HepG2 (cell line): Measurements from ENCODE around the gene IQCC. TPM values are rescaled to one million over a fixed set of nuclear protein-coding genes. Genes with fewer than 3 reads are reported as not detected.

Experiments used
- ATF7-NPFF ChIP-seq: sonication (generic); formaldehyde crosslinking; IDR thresholded peaks from 2 replicates; pipeline ENCODE4 v1.8.1; 2023; ENCODE audit warnings: mild to moderate bottlenecking, low read depth, missing genetic modification reagents, moderate library complexity
- BHLHE40 ChIP-seq: IDR thresholded peaks from 2 replicates; pipeline ENCODE4 v1.6.1; 2011; ENCODE audit warnings: low read length, improper control_type of control experiment
- CSRNP2 ChIP-seq: sonication (generic); formaldehyde crosslinking; conservative IDR thresholded peaks from 2 replicates; pipeline ENCODE4 v1.8.0; 2022; ENCODE audit warnings: low read depth, missing genetic modification reagents
- FOXP1 ChIP-seq, 2 experiments: fragments of 450-650 bp in 1 of 2; IDR thresholded peaks; 2 replicates each; pipeline ENCODE4 v1.6.1; 2017 to 2018; ENCODE audit warnings: antibody characterized with exemption in 1 of 2
- IKZF5 ChIP-seq: IDR thresholded peaks from 2 replicates; pipeline ENCODE4 v1.6.1; 2018; ENCODE audit warnings: missing genetic modification reagents, mild to moderate bottlenecking, missing compliant biosample characterization
- MIER3 ChIP-seq: IDR thresholded peaks from 2 replicates; pipeline ENCODE4 v1.6.1; 2016; ENCODE audit warnings: missing compliant biosample characterization, borderline replicate concordance
- NFE2L1 ChIP-seq: sonication (generic); formaldehyde crosslinking; IDR thresholded peaks from 2 replicates; pipeline ENCODE4 v1.4.0; 2020; ENCODE audit warnings: missing genetic modification reagents, mild to moderate bottlenecking, borderline replicate concordance
- PLRG1 ChIP-seq: fragments of 450-650 bp; conservative IDR thresholded peaks from 2 replicates; pipeline ENCODE4 v1.6.1; 2016
- SOX13 ChIP-seq, 3 experiments: fragments of 450-650 bp in 1 of 3; sonication (generic) in 1 of 3; formaldehyde crosslinking in 1 of 3; IDR thresholded peaks in 2 of 3; conservative IDR thresholded peaks in 1 of 3; 2 replicates each; pipeline versions ENCODE4 v1.5.0 to v1.6.1; 2016 to 2020; ENCODE audit warnings: antibody characterized with exemption in 1 of 3, mild to moderate bottlenecking in 1 of 3, missing compliant biosample characterization in 1 of 3, missing genetic modification reagents in 1 of 3, moderate library complexity in 1 of 3
- ZBTB21 ChIP-seq: sonication (generic); formaldehyde crosslinking; IDR thresholded peaks from 2 replicates; pipeline ENCODE4 v1.4.0; 2020; ENCODE audit warnings: missing genetic modification reagents
- ZNF121 ChIP-seq: sonication (generic); formaldehyde crosslinking; IDR thresholded peaks from 2 replicates; pipeline ENCODE4 v1.5.0; 2020; ENCODE audit warnings: mild to moderate bottlenecking, missing genetic modification reagents
- ZNF230 ChIP-seq: sonication (generic); formaldehyde crosslinking; IDR thresholded peaks from 2 replicates; pipeline ENCODE4 v1.4.0; 2020; ENCODE audit warnings: mild to moderate bottlenecking, missing genetic modification reagents
- ZNF446 ChIP-seq: sonication (generic); formaldehyde crosslinking; IDR thresholded peaks from 2 replicates; pipeline ENCODE4 v1.5.0; 2020; ENCODE audit warnings: mild to moderate bottlenecking, missing genetic modification reagents
- ZNF547 ChIP-seq: sonication (generic); formaldehyde crosslinking; IDR thresholded peaks from 2 replicates; pipeline ENCODE4 v1.5.1; 2020; ENCODE audit warnings: mild to moderate bottlenecking, missing genetic modification reagents
- ZNF550 ChIP-seq: sonication (generic); formaldehyde crosslinking; IDR thresholded peaks from 2 replicates; pipeline ENCODE4 v1.4.0; 2020; ENCODE audit warnings: mild to moderate bottlenecking, missing genetic modification reagents, borderline replicate concordance
- ZNF83 ChIP-seq: sonication (generic); formaldehyde crosslinking; IDR thresholded peaks from 2 replicates; pipeline ENCODE4 v1.4.0; 2020; ENCODE audit warnings: missing genetic modification reagents, mild to moderate bottlenecking, borderline replicate concordance
- ZSCAN29 ChIP-seq: sonication (generic); formaldehyde crosslinking; conservative IDR thresholded peaks from 2 replicates; pipeline ENCODE4 v1.4.0; 2020; ENCODE audit warnings: mild to moderate bottlenecking, missing genetic modification reagents
- polyA plus RNA-seq, 8 experiments: library from polyadenylated mRNA; depleted of rRNA in 3 of 8; stranded (reverse) in 7 of 8; unstranded in 1 of 8; fragments of >200 nt; fragmentation: Illumina TruSeq in 4 of 8; extraction: Trizol in 4 of 8; gene quantifications; 2 replicates each; pipeline versions ENCODE4 v1.2.1 to v1.2.3, GENCODE V29; 2011 to 2016; ENCODE audit warnings: low read depth in 4 of 8, missing spikeins in 1 of 8, mixed read lengths in 1 of 8; ENCODE audit not compliant: insufficient read depth in 1 of 8
- total RNA-seq, 5 experiments: library from RNA; depleted of rRNA; stranded (reverse); fragments of >200 nt; fragmentation: Illumina TruSeq; extraction: Trizol; gene quantifications; 2 replicates each; pipeline ENCODE4 v1.2.3, GENCODE V29; 2016; ENCODE audit warnings: low read depth in 1 of 5
- TF ChIP-seq, protein P1 (sequence below): sonication (generic); formaldehyde crosslinking; IDR thresholded peaks from 2 replicates; pipeline ENCODE4 v1.4.0; 2020; ENCODE audit warnings: mild to moderate bottlenecking, missing genetic modification reagents

The IQCC gene
- total and polyA plus RNA-seq, 2 of the 13 experiments (the other 11 are each of a cell fraction or from before 2014, with no cell fraction given) = 1.7 to 3.0 TPM

DNA sequence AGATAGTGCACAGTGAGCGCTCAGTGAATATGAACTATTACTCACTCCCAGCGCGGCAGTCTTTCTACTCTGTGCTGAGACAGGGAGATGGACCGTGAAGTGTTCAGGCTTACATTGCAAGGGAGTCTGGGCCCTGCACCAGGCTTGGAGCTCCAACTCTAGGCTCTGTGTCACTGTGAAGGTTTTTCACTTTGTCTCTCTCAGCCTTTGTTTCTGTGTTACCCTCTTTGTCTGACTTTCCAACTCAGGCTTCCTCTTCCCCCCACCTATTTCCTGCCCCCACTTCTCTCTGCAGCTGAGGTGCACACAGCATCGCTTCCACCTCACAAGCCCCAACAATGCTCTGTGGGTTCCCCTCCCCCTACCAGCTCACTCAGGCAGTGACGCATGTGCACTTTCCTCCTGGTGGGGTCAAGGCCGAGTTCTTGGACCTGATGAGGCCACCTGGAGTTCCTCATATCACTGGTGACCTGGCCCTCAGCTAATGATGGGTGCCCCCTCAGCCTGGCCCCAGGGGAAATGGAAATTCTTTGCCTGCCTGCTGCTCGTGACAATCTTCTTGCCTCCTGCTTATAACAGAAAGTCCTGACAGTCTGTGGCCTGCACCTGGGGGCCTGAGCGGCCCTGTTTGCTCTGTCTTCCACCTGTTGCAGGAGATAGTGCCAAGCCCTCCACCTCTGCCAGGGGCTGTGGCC, 44.5 kb downstream of the IQCC start (continued):
- TF ChIP-seq, protein P1, sequence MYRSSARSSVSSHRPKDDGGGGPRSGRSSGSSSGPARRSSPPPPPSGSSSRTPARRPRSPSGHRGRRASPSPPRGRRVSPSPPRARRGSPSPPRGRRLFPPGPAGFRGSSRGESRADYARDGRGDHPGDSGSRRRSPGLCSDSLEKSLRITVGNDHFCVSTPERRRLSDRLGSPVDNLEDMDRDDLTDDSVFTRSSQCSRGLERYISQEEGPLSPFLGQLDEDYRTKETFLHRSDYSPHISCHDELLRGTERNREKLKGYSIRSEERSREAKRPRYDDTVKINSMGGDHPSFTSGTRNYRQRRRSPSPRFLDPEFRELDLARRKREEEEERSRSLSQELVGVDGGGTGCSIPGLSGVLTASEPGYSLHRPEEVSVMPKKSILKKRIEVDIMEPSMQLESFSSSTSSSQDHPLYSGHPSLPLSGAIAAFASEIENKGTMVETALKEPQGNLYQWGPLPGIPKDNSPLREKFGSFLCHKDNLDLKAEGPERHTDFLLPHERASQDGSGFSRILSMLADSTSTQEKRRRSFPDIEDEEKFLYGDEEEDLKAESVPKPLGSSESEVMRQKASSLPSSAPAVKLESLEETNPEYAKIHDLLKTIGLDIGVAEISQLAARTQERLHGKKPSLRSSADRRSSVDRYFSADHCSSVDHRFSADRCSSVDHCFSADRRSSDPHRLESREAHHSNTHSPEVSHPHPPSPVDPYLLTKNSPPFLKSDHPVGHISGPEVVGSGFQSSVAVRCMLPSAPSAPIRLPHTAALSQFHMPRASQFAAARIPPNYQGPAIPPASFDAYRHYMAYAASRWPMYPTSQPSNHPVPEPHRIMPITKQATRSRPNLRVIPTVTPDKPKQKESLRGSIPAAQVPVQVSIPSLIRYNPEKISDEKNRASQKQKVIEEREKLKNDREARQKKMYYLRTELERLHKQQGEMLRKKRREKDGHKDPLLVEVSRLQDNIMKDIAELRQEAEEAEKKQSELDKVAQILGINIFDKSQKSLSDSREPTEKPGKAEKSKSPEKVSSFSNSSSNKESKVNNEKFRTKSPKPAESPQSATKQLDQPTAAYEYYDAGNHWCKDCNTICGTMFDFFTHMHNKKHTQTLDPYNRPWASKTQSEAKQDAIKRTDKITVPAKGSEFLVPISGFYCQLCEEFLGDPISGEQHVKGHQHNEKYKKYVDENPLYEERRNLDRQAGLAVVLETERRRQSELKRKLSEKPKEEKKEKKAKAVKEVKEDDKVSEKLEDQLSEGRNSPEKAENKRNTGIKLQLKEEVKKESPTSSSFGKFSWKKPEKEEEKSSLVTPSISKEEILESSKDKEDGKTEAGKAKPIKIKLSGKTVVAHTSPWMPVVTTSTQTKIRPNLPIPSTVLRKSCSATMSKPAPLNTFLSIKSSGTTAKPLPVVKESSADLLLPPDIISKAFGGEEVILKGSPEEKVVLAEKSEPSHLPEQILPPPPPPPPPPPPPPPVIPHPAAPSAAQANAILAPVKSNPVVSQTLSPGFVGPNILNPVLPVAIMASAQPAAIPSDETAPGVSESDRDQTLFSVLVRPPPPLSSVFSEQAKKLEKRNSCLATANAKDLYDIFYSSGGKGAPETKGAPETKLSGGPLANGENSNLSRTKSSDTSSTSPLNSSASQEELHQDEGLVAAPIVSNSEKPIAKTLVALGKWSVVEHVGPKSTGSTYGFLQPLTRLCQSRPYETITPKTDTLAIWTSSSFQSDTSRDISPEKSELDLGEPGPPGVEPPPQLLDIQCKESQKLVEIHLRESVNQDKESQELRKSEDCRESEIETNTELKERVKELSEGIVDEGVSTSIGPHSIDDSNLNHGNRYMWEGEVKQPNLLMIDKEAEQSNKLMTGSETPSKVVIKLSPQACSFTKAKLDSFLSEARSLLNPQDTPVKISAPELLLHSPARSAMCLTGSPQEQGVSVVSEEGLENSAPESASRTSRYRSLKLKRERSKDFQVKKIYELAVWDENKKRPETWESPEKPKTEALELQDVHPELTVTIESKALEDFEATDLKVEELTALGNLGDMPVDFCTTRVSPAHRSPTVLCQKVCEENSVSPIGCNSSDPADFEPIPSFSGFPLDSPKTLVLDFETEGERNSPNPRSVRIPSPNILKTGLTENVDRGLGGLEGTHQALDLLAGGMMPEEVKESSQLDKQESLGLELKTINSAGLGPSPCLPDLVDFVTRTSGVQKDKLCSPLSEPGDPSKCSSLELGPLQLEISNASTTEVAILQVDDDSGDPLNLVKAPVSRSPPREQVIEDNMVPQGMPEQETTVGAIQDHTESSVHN (CRISPR knock-in tag) = no peak
- TF ChIP-seq ZNF121 (CRISPR knock-in tag) (no peak), CSRNP2 (CRISPR knock-in tag) (no peak), BHLHE40 (peak; percentile 55), ZNF446 (no peak), ZSCAN29 (CRISPR knock-in tag) (peak; percentile 78), MIER3 (no peak), IKZF5 (peak; percentile 84), NFE2L1 (CRISPR knock-in tag) (no peak), SOX13 (IDR thresholded peaks at IDR 0.05) (peak; percentile 76), SOX13 (CRISPR knock-in tag; conservative IDR thresholded peaks at IDR 0.05 in 1 of 2, IDR thresholded peaks at IDR 0.05 in 1 of 2) (peak in 1 of 2 experiments; percentile 72; a peak in 2 of 4 replicates), ZNF547 (CRISPR knock-in tag) (peak; percentile 79; the same call in 1 of the 2 replicates), PLRG1 (no peak), ZNF550 (CRISPR knock-in tag) (no peak), ZNF230 (CRISPR knock-in tag) (peak; percentile 85; the same call in 1 of the 2 replicates), ZNF83 (CRISPR knock-in tag) (0 out of 2 replicates have a peak, but pooled peaks have one; percentile 54), ZBTB21 (CRISPR knock-in tag) (peak; percentile 49; the same call in 1 of the 2 replicates), ATF7-NPFF (CRISPR knock-in tag) (no peak), FOXP1 (IDR thresholded peaks at IDR 0.05) (no peak), FOXP1 (CRISPR knock-in tag; IDR thresholded peaks at IDR 0.05) (peak; percentile 72)
